Forelimb muscle (tissue), 1 donor: ENCODE measurements around the gene TK1. TPM values are rescaled to one million over a fixed set of nuclear protein-coding genes. Genes with fewer than 3 reads are reported as not detected.

Source experiments
- DNase-seq: peaks from one replicate; pipeline ENCODE4 v3.0.0-alpha.2; 2013; ENCODE audit warnings: low read depth
- polyA plus RNA-seq: library from polyadenylated mRNA; unstranded; fragments of 120-200 nt; gene quantifications from one replicate; pipeline ENCODE4 v1.2.1, GENCODE V29; 2013; ENCODE audit not compliant: insufficient read length

TK1 gene
- polyA plus RNA-seq, 1 donor = 17.8 TPM

- no peak for DNase-seq
Measured at GRCh38 chr17:78219396-78220150, 32.7 kb upstream of the TK1 start.

DNA sequence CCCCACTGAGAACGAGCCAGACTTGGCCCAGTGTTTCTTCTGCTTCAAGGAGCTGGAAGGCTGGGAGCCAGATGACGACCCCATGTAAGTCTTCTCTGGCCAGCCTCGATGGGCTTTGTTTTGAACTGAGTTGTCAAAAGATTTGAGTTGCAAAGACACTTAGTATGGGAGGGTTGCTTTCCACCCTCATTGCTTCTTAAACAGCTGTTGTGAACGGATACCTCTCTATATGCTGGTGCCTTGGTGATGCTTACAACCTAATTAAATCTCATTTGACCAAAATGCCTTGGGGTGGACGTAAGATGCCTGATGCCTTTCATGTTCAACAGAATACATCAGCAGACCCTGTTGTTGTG is 27.8 kb upstream of the TK1 start:
- no peak for DNase-seq

DNA sequence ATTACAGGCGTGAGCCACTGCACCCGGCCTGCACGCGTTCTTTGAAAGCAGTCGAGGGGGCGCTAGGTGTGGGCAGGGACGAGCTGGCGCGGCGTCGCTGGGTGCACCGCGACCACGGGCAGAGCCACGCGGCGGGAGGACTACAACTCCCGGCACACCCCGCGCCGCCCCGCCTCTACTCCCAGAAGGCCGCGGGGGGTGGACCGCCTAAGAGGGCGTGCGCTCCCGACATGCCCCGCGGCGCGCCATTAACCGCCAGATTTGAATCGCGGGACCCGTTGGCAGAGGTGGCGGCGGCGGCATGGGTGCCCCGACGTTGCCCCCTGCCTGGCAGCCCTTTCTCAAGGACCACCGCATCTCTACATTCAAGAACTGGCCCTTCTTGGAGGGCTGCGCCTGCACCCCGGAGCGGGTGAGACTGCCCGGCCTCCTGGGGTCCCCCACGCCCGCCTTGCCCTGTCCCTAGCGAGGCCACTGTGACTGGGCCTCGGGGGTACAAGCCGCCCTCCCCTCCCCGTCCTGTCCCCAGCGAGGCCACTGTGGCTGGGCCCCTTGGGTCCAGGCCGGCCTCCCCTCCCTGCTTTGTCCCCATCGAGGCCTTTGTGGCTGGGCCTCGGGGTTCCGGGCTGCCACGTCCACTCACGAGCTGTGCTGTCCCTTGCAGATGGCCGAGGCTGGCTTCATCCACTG is 27.3 kb upstream of the TK1 start, which contains the start of gene BIRC5:
BIRC5 (plus strand) TSS at position 238 of the 690 bp plus-strand sequence; CDS start at position 302, 64 bp downstream.
- no peak for DNase-seq

- DNase-seq = no peak
Measured at GRCh38 chr17:78211032-78211431, 24.2 kb upstream of the TK1 start.

DNA sequence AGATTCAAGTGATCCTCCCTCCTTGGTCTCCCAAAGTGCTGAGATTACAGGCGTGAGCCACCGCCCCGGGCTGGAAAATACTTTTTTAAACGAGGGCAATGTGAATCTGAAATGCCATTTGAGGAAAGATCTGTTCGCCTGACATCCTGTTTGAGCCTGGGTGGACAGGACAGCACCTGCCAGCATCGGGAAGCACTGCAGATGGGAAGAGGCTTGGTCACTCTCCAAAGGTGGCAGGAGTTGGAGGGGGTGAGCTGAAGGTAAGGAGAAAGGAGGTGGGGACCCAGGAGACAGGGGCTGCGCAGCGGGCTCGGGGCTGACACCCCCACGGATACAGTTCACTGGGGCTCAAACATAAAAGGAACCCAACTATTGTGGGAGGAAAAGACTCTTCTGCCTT is 23.3 kb upstream of the TK1 start:
- no peak for DNase-seq

DNA sequence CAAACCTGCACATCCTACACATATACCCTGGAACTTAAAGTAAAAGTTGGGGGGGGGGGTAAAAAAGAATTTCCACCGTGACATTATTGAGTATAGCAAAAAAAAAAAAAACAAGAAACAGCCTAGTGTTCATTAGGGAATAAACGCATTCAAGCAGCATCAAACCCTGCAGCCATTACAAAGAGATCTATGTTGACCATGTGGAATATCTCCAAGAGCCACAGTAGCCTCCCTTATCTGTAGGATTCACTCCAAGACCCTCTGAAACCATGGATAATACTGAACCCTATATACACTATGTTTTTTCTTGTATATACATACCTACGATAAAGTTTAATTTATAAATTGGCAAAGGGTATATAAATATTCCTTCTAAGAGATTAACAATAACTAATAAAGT is 21.6 kb upstream of the TK1 start:
- DNase-seq = no peak

DNA sequence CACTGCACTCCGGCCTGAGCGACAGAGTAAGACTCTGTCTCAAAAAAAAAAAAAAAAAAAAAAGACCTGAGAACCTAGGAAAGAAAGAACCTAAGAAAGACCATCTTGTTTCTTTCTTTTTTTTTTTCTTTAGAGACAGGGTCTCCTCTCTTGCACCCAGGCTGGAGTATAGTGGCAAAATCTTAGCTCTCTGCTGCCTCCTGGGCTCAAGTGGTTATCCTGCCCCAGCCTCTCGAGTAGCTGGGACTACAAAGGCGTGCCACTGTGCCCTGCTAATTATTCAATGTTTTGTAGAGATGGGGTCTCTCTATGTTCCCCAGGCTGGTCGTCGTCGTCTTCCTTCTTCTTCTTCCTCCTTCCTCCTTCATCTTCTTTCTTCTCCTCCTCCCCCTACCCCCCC is 19.4 kb upstream of the TK1 start:
- DNase-seq = no peak

DNA sequence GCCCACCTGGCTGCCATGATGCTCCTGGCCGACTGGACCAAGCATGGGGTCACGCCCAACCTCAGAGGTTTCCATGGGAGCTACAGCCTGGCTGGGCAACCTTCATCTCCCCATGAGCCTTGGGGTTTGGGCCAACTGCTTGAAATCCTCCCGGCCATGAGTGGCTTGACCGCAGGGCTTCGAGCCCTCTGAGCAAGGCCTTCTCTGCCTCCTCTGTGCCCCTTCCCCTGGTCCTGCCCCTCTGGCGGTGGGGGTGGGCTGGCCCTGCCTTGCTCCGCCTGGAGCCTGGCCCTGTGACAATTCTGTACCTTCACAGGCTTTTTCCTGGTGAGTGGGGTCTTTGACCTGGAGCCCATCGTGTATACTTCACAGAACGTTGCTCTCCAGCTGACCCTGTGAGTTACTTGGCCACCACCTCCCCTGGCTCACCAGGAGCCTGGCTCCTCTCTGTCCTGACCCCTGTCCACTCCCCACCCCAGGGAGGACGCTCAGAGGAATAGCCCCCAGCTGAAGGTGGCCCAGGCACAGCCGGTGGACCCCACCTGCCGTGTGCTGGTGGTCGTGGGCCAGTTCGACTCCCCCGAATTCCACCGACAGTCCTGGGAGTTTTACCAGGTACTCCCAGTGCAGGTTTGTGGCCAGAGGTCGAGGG is 18.4 kb upstream of the TK1 start:
- no peak for DNase-seq

DNA sequence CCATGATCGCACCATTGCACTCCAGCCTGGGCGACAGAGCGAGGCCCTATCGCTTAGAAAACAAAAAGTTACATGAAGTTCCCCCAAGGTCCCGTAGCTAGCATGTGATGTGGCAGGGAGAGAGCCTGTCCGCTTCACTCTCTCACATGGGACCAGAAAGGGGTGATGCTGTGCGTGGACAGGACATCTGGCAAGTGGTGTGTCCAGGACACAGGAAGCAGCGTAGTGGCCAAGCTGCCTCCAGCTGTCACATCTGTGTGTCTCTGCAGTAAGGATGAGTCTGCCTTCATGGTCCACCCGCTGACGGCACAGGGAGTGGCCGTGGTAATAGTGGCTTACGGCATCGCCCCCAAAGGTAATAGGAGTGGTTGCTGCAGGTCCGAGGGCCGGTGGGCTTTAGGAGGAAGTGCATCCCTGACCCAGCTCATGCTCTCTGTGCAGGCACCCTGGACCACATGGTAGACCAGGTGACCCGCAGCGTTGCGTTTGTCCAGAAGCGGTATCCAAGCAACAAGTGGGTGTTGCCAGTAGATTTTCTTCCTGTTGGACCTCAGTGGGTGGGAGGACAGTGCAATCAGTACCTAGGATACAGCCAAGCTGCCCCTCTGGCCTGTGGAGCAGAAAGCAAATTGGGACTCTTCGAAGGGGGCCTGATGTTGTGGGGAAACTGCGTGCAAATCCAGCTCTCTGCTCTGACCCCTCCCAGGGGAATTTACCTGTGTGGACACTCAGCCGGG is 17.7 kb upstream of the TK1 start:
- no peak for DNase-seq

DNA sequence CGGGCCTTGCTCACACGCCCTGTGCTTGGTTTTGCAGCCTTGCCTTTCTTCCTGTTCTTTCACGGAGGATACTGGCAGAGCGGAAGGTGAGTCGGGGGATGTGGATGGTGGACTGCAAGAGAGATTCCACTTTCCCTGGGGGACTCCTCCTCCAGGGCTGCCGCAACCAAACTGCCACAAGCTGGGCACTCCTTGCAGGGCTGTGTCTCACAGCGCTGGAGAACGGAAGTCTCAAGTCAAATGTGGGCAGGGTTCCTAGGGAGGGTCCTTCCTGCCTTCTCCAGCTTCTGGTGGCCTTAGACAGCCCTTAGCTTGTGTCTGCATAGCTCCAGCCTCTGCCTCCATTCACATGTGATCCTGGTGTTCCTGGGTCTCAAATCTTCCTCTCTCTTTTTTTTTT is 15.8 kb upstream of the TK1 start:
- no peak for DNase-seq

GRCh38 chr17:78200451-78200850 is 13.6 kb upstream of the TK1 start:
- no peak for DNase-seq

- DNase-seq = no peak
Measured at GRCh38 chr17:78197147-78197832, 10.4 kb upstream of the TK1 start.

DNA sequence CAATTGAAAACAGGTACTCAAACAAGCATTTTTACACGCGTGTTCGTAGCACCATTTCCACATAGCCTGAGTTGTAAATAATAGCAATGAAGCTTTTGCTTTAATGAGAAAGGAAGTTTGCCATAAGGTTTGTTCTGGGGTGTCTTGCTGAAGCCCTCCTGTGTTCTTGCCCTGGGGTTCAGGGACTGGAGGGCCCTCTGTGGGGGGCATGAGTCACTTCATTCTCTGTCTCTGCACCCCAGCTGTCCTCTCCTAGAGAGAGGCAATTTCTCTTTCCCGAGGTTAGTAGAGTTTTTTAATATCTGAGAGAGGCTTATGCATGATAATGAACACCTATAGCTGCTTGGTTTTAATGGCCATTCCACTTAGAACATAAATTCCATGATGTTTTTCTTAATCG is 9.9 kb upstream of the TK1 start:
- no peak for DNase-seq

DNA sequence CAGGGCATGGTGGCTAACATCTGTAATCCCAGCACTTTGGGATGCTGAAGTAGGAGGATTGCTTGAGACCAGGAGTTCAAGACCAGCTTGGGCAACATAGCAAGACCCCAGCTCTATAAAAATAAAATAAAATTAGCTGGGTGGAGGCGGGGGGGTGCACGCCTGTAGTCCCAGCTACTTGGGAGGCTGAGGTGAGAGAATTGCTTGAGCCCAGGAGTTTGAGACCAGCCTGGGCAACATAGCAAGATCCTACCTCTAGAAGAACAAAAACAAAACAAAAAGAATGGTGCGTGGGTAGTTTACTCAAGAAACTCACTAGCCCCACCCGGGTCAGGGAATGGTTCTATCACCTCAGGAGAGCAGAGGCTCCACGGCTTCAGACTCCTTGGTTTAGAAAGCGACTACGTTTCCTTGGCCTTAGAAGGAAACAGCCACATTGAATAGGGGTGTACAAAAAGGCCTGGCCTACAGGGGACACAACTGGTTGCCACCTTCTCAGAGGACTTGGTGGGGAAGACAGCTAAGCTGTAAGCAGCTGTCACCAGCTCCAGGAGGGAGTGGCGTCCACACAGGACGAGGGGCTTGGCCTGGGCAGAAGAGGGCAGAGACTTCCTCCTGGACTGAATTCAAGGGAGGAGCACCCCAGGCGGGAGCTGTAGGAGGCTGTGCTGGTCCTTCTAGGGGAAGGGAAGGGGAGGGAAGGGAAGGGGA is 716 bp downstream of the TK1 start:
- DNase-seq = no peak

DNA sequence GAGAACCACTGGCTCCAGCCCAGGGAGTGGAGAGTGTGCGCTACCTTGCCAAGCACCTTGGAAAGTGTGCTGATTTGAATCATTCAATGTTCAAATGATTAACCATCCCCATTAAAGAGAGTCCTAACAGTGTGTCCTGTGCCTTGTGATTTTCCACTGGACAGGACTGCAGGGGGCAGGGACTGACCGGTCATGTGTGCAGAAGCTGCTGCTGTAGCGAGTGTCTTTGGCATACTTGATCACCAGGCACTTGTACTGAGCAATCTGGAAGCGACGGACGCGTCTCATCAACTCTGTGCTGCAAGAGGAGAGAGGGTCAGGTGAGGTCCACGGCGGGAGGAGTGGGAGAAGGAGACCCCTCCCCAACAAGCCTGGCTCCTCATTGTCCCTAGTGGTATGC is 2.0 kb downstream of the TK1 start:
- no peak for DNase-seq

DNA sequence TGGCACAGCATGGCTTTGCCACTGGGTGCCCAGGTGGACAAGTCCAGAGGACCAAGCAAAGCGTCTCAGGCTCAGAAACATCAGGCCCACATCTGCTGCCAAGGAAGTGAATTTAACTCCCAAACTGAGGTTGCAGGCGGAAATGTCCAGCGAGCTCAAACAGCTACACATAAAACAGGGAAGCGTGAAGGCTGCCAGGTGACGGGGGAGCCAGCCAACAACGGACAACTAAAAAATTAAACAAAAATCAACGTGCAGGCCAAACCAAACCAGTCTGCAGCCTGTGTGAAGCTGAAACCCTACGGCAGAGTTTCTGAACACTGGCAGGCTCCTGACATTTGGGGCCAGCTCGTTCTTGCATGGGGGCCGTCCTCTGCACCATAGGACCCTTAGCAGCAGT is 2.5 kb downstream of the TK1 start:
- no peak for DNase-seq

DNA sequence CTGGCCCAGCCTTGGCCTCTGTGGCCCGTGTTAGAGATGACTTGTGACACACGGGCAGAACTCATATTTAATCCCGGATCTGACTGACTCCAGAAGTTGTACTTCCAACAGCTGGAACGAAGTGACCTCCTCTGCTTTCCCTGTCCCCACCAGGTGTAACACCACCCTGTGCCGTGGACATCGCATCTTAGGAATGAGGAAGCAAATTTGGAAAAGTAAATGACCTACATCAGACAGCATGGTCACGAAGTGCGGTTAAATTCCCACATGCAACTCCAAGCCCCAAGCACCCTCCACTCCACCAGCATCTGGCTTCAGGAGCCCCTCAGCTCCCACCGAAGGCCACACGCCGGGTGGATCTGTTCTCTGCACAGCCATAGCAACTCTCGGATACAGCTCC is 2.9 kb downstream of the TK1 start:
- DNase-seq = no peak

DNA sequence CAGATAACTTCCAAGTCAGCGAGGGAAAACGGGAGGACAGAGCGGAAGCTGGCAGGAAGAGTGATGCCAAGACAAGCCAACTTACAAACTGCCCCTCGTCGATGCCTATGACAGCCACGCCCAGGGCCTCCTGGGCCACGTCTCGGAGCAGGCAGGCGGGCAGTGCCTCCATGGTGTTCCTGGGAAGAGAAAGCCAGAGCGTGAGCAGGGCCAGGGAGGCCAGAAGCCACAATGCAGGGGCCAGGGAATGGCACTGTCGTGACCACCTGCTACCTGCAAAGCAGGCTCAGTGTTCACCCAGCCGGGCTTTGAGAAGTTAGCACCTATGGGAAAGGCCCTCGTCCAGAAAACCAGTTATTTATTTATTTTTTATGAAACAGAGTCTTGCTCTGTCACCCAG is 4.3 kb downstream of the TK1 start:
- no peak for DNase-seq

DNA sequence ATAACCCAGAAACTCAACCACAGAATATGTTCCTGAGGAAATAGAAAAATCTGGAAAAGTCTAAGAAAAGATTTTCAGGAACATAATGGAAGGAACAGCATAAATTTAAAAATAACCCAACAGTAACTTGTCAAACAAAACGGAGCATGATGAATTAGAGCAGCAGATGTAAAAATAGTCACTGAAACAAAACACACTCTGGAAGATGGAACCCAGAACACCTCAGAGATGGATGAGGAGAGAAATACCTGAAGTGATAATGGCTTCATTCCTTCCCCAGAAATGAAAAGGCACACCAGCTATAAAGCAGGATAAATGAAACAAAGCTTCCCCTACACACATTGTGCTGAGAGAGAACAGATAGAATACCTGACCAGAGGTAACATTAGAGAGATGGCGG is 6.3 kb downstream of the TK1 start:
- DNase-seq = no peak

DNA sequence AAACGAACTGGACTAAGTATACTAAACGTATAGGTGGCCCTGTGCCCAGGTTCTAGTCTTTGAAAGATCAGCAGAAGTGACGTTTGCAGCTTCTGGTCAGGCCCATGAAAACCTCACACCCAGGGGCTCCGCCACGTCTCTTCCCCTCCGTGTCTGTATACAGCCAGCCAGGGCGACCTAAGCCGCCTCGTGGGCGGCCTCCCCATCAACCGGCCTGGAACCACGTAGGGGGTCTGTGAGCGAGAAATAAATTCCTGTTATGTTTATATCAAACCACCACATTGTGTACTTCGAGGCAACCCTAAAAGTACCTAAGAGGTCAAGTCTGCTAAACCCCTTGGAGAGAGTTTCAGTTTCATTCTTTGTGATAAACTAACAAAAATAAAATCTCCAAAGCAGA is 6.8 kb downstream of the TK1 start:
- no peak for DNase-seq

GRCh38 chr17:78179372-78179771 is 7.5 kb downstream of the TK1 start:
- DNase-seq = no peak
